Stimulated activated naive B cell treated with anti-CD40 and anti-IgM and Interleukin-4, amounts not matched to agents 10 μg/mL and 1 μg/mL and 100 μg/mL, for 72 hours (primary cell): Measurements from ENCODE around the gene ATP11C.

Experiments used
- ATAC-seq, 2 donors: fragments of 150-1000 bp; cut with Tn5 transposase; replicated peaks; 2 replicates each; pipeline ENCODE4 v1.10.0; 2021; ENCODE audit warnings: moderate library complexity in 1 of 2
- DNase-seq: peaks from one replicate; pipeline ENCODE4 v3.0.0; 2021
- H3K27ac Mint-ChIP-seq: one replicate; pipeline ENCODE4 v1.8.0; 2022; ENCODE audit warnings: mild to moderate bottlenecking, mixed read lengths
- H3K27me3 Mint-ChIP-seq, 2 donors: one replicate each; pipeline ENCODE4 v1.8.0; 2022; ENCODE audit warnings: mixed read lengths in 2 of 2
- H3K36me3 Mint-ChIP-seq, 2 donors: one replicate each; pipeline ENCODE4 v1.8.0; 2022; ENCODE audit warnings: mixed read lengths in 2 of 2, mild to moderate bottlenecking in 1 of 2
- H3K4me1 Mint-ChIP-seq, 2 donors: one replicate each; pipeline ENCODE4 v1.8.0; 2022; ENCODE audit warnings: mixed read lengths in 2 of 2, mild to moderate bottlenecking in 1 of 2
- H3K4me3 Mint-ChIP-seq, 2 donors: one replicate each; pipeline ENCODE4 v1.8.0; 2022; ENCODE audit warnings: mild to moderate bottlenecking in 2 of 2, mixed read lengths in 2 of 2, moderate library complexity in 1 of 2
- H3K9me3 Mint-ChIP-seq, 2 donors: one replicate each; pipeline ENCODE4 v1.8.0; 2022; ENCODE audit warnings: mixed read lengths in 2 of 2, mild to moderate bottlenecking in 1 of 2

Gene ATP11C

GRCh38 chrX:139784807-139785206 lies 148.0 kb downstream of the ATP11C start:
- Mint-ChIP-seq H3K9me3 (no peaks in the 10 kb centered on the region), H3K36me3 (peaks cover 13 to 20% of the 10 kb centered on the region in 2 donors), H3K4me1 (peaks cover 3 to 11% of the 10 kb centered on the region in 2 donors), H3K27me3 (no peaks in the 10 kb centered on the region), H3K27ac (no peak overlapping the region), H3K4me3 (no peak overlapping the region)
- DNase-seq (no peak), ATAC-seq (peak; percentile 67 to 85)

- H3K36me3 Mint-ChIP-seq: peaks cover 20 to 26% of the 10 kb centered on the region in 2 donors
- ATAC-seq: no peak
- H3K27ac Mint-ChIP-seq: no peak overlapping the region
- H3K4me1 Mint-ChIP-seq: peaks cover 3 to 16% of the 10 kb centered on the region in 2 donors
- no peak for DNase-seq
- no peaks in the 10 kb centered on the region for H3K9me3 Mint-ChIP-seq
- no peaks in the 10 kb centered on the region for H3K27me3 Mint-ChIP-seq
- H3K4me3 Mint-ChIP-seq: no peak overlapping the region
These were observed 148.9 kb downstream of the ATP11C start for GRCh38 chrX:139783959-139784358.

- Mint-ChIP-seq H3K9me3 (no peaks in the 10 kb centered on the region), H3K27me3 (no peaks in the 10 kb centered on the region), H3K4me3 (no peak overlapping the region), H3K36me3 (peaks cover 24 to 28% of the 10 kb centered on the region in 2 donors), H3K27ac (no peak overlapping the region), H3K4me1 (peaks cover 3 to 16% of the 10 kb centered on the region in 2 donors)
- ATAC-seq (no peak), DNase-seq (no peak)
These were observed 149.8 kb downstream of the ATP11C start for GRCh38 chrX:139783030-139783429.

GRCh38 chrX:139776599-139776998 lies 156.3 kb downstream of the ATP11C start:
- Mint-ChIP-seq H3K27me3 (no peaks in the 10 kb centered on the region), H3K4me1 (peaks cover 0 to 6% of the 10 kb centered on the region in 2 donors), H3K4me3 (no peak overlapping the region), H3K36me3 (peaks cover 45 to 53% of the 10 kb centered on the region in 2 donors), H3K9me3 (peaks cover 0 to 4% of the 10 kb centered on the region in 2 donors), H3K27ac (no peak overlapping the region)
- DNase-seq (no peak), ATAC-seq (no peak)

- peaks cover 0 to 10% of the 10 kb centered on the region in 2 donors for H3K9me3 Mint-ChIP-seq
- H3K36me3 Mint-ChIP-seq: peaks cover 32 to 35% of the 10 kb centered on the region in 2 donors
- H3K27me3 Mint-ChIP-seq: no peaks in the 10 kb centered on the region
- no peak overlapping the region for H3K27ac Mint-ChIP-seq
- no peak overlapping the region for H3K4me3 Mint-ChIP-seq
- DNase-seq (no peak), ATAC-seq (no peak)
- no peaks in the 10 kb centered on the region for H3K4me1 Mint-ChIP-seq
These were observed 162.5 kb downstream of the ATP11C start for GRCh38 chrX:139770366-139770765.

GRCh38 chrX:139766545-139766983 lies 166.3 kb downstream of the ATP11C start:
- peak; percentile 20 for DNase-seq
- peak; percentile 89 to 93 for ATAC-seq
- Mint-ChIP-seq H3K4me3 (no peak overlapping the region), H3K27me3 (no peaks in the 10 kb centered on the region), H3K27ac (no peak overlapping the region), H3K4me1 (no peaks in the 10 kb centered on the region), H3K36me3 (peaks cover 12 to 13% of the 10 kb centered on the region in 2 donors), H3K9me3 (peaks cover 0 to 6% of the 10 kb centered on the region in 2 donors)

GRCh38 chrX:139762400-139763183 lies 170.3 kb downstream of the ATP11C start:
- DNase-seq (no peak), ATAC-seq (no peak)
- Mint-ChIP-seq H3K4me3 (no peak overlapping the region), H3K36me3 (peaks cover 0 to 3% of the 10 kb centered on the region in 2 donors), H3K27ac (no peak overlapping the region), H3K4me1 (no peaks in the 10 kb centered on the region), H3K27me3 (no peaks in the 10 kb centered on the region), H3K9me3 (no peaks in the 10 kb centered on the region)

- H3K4me3 Mint-ChIP-seq: no peak overlapping the region
- ATAC-seq (no peak), DNase-seq (no peak)
- peaks cover 14 to 26% of the 10 kb centered on the region in 2 donors for H3K36me3 Mint-ChIP-seq
- no peaks in the 10 kb centered on the region for H3K27me3 Mint-ChIP-seq
- H3K4me1 Mint-ChIP-seq: no peaks in the 10 kb centered on the region
- H3K27ac Mint-ChIP-seq: no peak overlapping the region
- H3K9me3 Mint-ChIP-seq: peaks cover 4 to 10% of the 10 kb centered on the region in 2 donors
These were observed 173.2 kb downstream of the ATP11C start for GRCh38 chrX:139759637-139760036.

GRCh38 chrX:139758809-139759208 lies 174.0 kb downstream of the ATP11C start:
- DNase-seq (no peak), ATAC-seq (no peak)
- Mint-ChIP-seq H3K27me3 (no peaks in the 10 kb centered on the region), H3K9me3 (peaks cover 5 to 16% of the 10 kb centered on the region in 2 donors), H3K36me3 (peaks cover 22 to 34% of the 10 kb centered on the region in 2 donors), H3K4me1 (no peaks in the 10 kb centered on the region), H3K4me3 (no peak overlapping the region), H3K27ac (no peak overlapping the region)

- Mint-ChIP-seq H3K4me1 (no peaks in the 10 kb centered on the region), H3K27ac (no peak overlapping the region), H3K9me3 (peaks cover 5 to 20% of the 10 kb centered on the region in 2 donors), H3K36me3 (peaks cover 25 to 38% of the 10 kb centered on the region in 2 donors), H3K27me3 (no peaks in the 10 kb centered on the region), H3K4me3 (no peak overlapping the region)
- ATAC-seq (no peak), DNase-seq (no peak)
These were observed 174.6 kb downstream of the ATP11C start for GRCh38 chrX:139758250-139758649.

GRCh38 chrX:139751053-139751452 lies 181.8 kb downstream of the ATP11C start:
- ATAC-seq: no peak
- Mint-ChIP-seq H3K4me1 (no peaks in the 10 kb centered on the region), H3K4me3 (no peak overlapping the region), H3K9me3 (peaks cover 7 to 20% of the 10 kb centered on the region in 2 donors), H3K27me3 (no peaks in the 10 kb centered on the region), H3K36me3 (peaks cover 30 to 35% of the 10 kb centered on the region in 2 donors), H3K27ac (no peak overlapping the region)
- DNase-seq: no peak

- H3K27ac Mint-ChIP-seq: no peak overlapping the region
- ATAC-seq (no peak), DNase-seq (no peak)
- H3K4me1 Mint-ChIP-seq: no peaks in the 10 kb centered on the region
- peaks cover 27 to 29% of the 10 kb centered on the region in 2 donors for H3K36me3 Mint-ChIP-seq
- H3K9me3 Mint-ChIP-seq: peaks cover 7 to 16% of the 10 kb centered on the region in 2 donors
- no peak overlapping the region for H3K4me3 Mint-ChIP-seq
- H3K27me3 Mint-ChIP-seq: no peaks in the 10 kb centered on the region
These were observed 182.5 kb downstream of the ATP11C start for GRCh38 chrX:139750390-139750789.

- DNase-seq (no peak), ATAC-seq (no peak)
- H3K9me3 Mint-ChIP-seq: no peaks in the 10 kb centered on the region
- peaks cover 0 to 3% of the 10 kb centered on the region in 2 donors for H3K27me3 Mint-ChIP-seq
- peaks cover 8 to 15% of the 10 kb centered on the region in 2 donors for H3K36me3 Mint-ChIP-seq
- no peak overlapping the region for H3K27ac Mint-ChIP-seq
- no peak overlapping the region for H3K4me3 Mint-ChIP-seq
- no peaks in the 10 kb centered on the region for H3K4me1 Mint-ChIP-seq
These were observed 193.7 kb downstream of the ATP11C start for GRCh38 chrX:139739138-139739537.

GRCh38 chrX:139738581-139738980 lies 194.3 kb downstream of the ATP11C start:
- H3K4me3 Mint-ChIP-seq: no peak overlapping the region
- ATAC-seq: no peak
- no peak overlapping the region for H3K27ac Mint-ChIP-seq
- no peak for DNase-seq
- no peaks in the 10 kb centered on the region for H3K9me3 Mint-ChIP-seq
- H3K4me1 Mint-ChIP-seq: no peaks in the 10 kb centered on the region
- peaks cover 0 to 3% of the 10 kb centered on the region in 2 donors for H3K27me3 Mint-ChIP-seq
- peaks cover 8 to 18% of the 10 kb centered on the region in 2 donors for H3K36me3 Mint-ChIP-seq

- H3K9me3 Mint-ChIP-seq: no peaks in the 10 kb centered on the region
- DNase-seq (no peak), ATAC-seq (no peak)
- H3K4me1 Mint-ChIP-seq: no peaks in the 10 kb centered on the region
- H3K27ac Mint-ChIP-seq: no peak overlapping the region
- peaks cover 0 to 3% of the 10 kb centered on the region in 2 donors for H3K27me3 Mint-ChIP-seq
- no peak overlapping the region for H3K4me3 Mint-ChIP-seq
- H3K36me3 Mint-ChIP-seq: peaks cover 13 to 22% of the 10 kb centered on the region in 2 donors
These were observed 196.7 kb downstream of the ATP11C start for GRCh38 chrX:139736151-139736550.
